ENCODE data around the gene DNAJB4. TPM values are rescaled to one million over a fixed set of nuclear protein-coding genes. Genes with fewer than 3 reads are reported as not detected.

Gene DNAJB4
- total RNA-seq = 48.2 and 49.6 TPM in 2 replicates

DNA sequence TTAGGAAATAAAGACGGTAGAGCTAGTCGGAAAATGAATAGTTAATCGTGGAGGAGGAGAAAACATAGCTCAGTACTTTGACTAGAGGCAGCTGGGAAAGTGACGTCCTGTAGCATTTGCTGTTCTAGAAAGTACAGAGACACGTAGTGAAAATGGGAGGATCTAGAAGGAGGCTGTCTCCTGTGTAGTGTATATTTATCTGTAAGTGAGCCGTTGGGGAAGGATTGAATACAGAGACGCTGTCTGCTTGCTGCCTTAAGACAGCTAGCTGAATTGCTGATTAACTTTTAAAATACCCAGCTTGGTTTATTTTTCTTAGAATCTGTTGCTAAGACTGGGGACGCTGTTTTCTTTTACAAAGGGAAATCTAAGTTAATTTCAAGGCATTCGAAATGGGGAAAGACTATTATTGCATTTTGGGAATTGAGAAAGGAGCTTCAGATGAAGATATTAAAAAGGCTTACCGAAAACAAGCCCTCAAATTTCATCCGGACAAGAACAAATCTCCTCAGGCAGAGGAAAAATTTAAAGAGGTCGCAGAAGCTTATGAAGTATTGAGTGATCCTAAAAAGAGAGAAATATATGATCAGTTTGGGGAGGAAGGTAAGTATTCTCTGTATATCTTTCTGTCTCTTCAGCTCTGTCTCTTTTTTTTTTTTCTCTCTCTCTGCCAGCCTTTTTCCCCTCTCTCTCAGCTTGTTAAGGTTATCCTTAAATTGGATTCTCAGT is at the start of gene DNAJB4:
Gene DNAJB4, plus strand, starts transcription at position 221 of the 729 bp plus-strand sequence. Its CDS starts 172 bp downstream, at position 393.

DNA sequence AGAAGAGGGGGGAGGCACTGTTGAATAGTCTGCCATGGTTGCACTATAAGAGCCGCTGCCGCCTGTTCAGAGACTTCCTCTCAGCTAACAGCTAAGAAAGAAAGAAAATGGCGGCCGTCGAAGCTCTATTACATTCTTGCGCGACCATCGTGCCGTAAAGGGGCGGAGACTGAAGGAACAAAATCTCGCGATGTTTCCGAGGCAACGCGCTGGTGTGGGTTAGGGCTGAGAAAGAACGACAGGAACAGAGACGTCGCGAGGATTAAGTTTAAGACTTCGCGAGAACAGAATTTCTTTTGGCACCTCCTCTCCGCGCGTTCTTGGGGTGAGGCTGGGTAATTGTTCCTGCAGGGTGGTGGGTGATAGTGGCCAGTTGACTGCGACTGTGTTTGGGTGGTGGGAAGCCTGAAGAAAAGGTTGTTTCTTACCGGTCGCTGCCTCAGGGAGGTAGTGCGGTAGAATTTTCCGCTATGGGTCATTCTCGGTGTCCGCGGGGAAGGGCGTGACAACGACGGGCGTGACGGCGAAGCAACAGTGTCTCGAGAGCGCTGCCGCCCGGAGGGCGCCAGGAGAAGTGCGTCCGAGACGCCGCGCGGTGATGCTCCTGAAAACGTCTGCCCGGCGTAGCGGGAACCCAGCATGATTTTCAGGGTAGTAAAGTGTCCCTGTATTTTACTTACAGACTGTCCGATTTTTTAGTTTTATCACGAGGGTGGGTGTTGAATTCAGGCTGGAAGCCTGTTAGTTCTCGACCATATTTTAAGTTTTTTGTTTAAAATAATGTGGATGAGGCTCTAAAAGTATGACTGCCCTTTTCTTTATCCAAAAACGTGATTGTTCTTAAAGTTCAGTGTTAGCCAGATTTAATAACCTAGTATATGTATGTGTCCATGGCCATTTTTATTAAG is 25.5 kb upstream of the DNAJB4 start, which contains the start of gene FUBP1:
Gene FUBP1, minus strand, starts transcription at position 104 of the 908 bp plus-strand sequence. Its CDS starts 68 bp downstream, at position 36.

DNA sequence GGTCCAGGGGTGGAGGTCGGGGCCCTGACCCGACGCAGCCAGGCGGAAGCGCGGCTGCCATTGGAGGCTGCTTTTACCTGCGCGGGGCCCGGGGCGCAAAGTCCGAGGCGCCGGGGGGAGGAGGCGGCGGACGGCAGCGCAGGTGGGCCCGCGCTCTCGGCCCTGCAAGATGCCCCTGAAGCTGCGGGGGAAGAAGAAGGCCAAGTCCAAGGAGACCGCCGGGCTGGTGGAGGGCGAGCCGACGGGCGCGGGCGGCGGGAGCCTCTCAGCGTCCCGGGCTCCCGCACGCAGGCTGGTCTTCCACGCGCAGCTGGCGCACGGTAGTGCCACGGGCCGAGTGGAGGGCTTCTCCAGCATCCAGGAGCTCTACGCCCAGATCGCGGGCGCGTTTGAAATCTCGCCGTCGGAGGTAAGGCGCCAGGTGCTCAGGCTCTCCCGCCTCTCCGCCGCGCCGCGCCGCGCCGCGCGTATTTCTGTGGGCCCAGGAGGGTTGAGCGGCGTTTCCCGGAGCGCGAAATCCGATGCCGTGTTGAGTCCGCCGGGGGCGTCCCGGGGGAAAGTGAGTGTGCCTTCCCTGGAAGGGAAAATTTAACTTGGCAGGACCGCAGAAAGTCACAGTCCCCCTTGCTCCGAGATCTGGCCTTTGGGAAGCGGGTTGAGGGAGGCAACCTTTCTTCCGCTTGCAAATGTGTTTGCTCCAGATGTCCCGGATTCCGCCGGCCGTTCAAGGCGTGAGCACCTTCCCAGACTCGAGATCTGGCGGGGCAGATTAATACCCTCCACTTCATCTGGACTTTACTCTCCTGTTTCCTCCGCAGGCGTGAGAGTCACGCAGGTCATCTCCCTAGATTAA is 41.4 kb downstream of the DNAJB4 start, which contains the start of gene GIPC2:
Gene GIPC2, plus strand, starts transcription at position 41 of the 853 bp plus-strand sequence. Its CDS starts 129 bp downstream, at position 170.

Other genes starting within 250 kb of the DNAJB4 start
- gene USP33, start 245.1 kb upstream of the DNAJB4 start, total RNA-seq = 35.5 and 44.0 TPM in 2 replicates
- 9.2 and 10.4 TPM in 2 replicates for gene MIGA1, start 225.3 kb upstream of the DNAJB4 start, total RNA-seq
- gene NEXN, start 116.3 kb upstream of the DNAJB4 start, total RNA-seq = 2.9 and 5.3 TPM in 2 replicates
- 74.1 and 84.5 TPM in 2 replicates for gene FUBP1, start 25.9 kb upstream of the DNAJB4 start, total RNA-seq
- 1.4 TPM in 2 replicates for gene GIPC2, start 41.0 kb downstream of the DNAJB4 start, total RNA-seq

Data from myometrial cell (primary cell).